NCI-H226 (cell line): Measurements from ENCODE around the gene ATP9A.
"Not testable (repeated sequence)": the region's sequence is repeated elsewhere in the genome, so short reads cannot be mapped to it uniquely, and the experiment has no call there.

ENCODE experiments used
- DNase-seq: peaks from one replicate; pipeline ENCODE4 v3.0.0-alpha.2; 2015

The ATP9A gene

GRCh38 chr20:51593584-51593983, 174.6 kb downstream of the ATP9A start:
- DNase-seq, result no peak

- DNase-seq, result no peak
These were observed 175.6 kb downstream of the ATP9A start for GRCh38 chr20:51592564-51592963.

- DNase-seq, result no peak
These were observed 176.3 kb downstream of the ATP9A start for GRCh38 chr20:51591871-51592270.

DNA sequence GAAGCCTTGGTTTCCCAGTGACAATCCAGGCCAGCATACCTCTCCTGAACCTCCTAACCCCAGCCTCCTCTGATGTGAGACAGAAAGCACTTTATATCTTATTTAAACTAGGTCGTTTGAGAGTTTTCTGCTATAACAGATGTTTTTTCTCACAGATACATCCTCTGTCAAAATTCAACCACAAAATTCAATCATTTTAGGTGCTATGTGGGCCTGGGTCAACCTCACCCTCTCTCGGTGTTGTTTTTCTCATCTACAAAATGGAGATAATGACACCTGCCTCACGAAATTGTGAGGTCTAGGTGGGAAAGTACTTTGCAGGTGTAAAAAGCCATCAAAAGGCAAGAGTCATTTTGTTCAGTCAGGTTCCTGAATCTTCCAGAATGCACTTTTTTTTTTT, 179.4 kb downstream of the ATP9A start:
- no peak for DNase-seq

- no peak for DNase-seq
These were observed 181.0 kb downstream of the ATP9A start for GRCh38 chr20:51587145-51587544.

GRCh38 chr20:51586005-51586440, 182.2 kb downstream of the ATP9A start:
- peak; percentile 88 for DNase-seq

DNA sequence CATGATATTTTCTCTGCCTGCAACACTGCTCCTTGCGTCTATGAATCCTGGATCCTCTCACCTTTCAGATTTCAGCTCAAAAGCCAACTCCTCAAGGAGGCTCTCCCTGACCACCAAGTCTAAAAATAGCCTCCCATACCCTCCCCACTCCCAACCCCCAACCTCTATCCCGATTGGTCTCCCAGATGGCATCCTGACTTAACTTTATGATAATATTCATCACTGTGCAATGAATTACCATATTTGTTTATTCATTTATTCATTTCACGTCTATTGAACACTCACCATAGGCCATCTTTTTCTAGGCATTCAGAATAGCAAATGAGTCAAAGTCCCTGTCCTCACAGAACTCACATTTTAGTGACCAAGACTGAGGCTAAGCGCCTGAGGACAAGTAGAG, 183.0 kb downstream of the ATP9A start:
- DNase-seq, result no peak

DNA sequence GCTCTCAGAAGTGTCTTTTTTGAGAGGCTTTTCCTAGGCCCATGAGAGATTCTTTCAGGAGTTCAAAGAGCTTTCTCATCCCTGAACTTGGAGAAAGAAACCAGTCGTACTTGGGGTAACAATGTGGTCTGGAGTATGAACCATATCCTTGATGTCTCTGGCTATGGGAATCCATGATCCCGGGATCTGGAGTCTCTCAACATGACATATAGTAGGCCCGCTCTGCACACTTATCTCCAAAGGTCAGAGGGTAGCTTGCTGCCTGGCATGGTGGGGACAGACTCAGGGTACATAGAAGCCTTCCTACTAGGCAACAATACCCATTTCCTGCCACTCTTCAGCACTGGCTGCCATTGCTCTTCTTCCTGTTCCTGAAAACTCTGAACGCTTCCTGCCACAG, 183.5 kb downstream of the ATP9A start:
- DNase-seq, result no peak

- DNase-seq, result no peak
These were observed 184.1 kb downstream of the ATP9A start for GRCh38 chr20:51584116-51584515.

GRCh38 chr20:51583499-51583898, 184.7 kb downstream of the ATP9A start:
- DNase-seq, result no peak

DNA sequence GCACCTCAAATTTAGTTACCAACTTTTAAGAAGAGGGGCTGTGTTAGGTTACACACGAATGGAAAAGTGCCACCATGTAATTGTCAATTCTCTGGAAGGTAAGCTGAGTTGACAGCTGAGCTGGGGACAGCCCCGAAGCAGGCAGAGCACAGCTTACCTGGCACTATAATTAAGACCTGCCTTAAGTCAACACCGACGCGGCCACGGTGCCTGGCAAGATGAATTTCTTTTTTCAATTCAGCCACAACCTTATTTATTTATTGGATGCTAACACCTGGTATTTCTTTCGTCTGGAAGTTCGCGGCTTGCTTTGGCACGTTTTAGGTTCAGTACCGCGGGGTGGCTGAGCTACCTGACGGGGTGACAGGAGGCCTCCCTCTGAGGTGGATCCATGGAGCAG, 185.1 kb downstream of the ATP9A start:
- no peak for DNase-seq

- no peak for DNase-seq
These were observed 186.6 kb downstream of the ATP9A start for GRCh38 chr20:51581571-51581970.

DNA sequence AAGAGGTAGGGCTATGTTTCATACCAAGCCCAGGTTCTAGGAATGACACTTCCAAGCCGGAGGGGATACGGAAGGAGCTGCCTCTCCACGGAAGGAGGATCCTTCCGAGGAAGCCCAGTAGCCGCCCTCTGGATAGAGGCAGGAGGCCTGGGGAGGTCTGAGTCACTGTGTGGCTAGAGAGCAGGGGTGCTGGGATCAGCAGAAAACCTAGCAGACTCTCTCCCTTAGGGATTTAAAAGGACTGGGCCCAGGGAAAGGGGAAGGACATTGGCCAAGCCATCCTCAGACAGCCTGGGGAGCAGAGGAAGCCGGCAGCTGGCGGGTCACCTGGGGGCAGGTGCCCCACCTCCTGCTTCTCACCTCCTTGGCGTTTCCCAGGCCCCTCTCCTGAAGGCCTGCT, 189.1 kb downstream of the ATP9A start:
- DNase-seq, result peak; percentile 58

DNA sequence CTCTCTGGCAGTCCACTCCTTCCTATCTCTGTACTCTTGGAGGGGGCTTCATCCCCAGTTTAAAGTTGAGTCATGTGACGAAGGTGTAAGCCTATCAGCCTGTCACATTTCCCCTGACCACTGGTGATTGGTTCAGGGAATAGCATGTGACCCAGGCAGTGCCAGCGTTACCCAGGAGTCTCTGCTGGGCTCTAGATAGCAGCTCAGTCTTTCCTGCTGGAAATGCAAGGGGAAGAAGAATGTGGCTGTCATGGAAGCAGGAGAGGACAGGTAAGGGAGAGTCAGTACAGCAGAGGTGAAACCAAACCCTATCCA, 190.1 kb downstream of the ATP9A start:
- DNase-seq, result no peak

GRCh38 chr20:51577432-51578144, 190.6 kb downstream of the ATP9A start:
- no peak for DNase-seq

- no peak for DNase-seq
These were observed 192.7 kb downstream of the ATP9A start for GRCh38 chr20:51575486-51575885.

- DNase-seq, result no peak
These were observed 193.7 kb downstream of the ATP9A start for GRCh38 chr20:51574248-51575033.

- DNase-seq, result no peak
These were observed 194.5 kb downstream of the ATP9A start for GRCh38 chr20:51573576-51574243.

- DNase-seq, result no peak
These were observed 196.8 kb downstream of the ATP9A start for GRCh38 chr20:51571460-51571794.

DNA sequence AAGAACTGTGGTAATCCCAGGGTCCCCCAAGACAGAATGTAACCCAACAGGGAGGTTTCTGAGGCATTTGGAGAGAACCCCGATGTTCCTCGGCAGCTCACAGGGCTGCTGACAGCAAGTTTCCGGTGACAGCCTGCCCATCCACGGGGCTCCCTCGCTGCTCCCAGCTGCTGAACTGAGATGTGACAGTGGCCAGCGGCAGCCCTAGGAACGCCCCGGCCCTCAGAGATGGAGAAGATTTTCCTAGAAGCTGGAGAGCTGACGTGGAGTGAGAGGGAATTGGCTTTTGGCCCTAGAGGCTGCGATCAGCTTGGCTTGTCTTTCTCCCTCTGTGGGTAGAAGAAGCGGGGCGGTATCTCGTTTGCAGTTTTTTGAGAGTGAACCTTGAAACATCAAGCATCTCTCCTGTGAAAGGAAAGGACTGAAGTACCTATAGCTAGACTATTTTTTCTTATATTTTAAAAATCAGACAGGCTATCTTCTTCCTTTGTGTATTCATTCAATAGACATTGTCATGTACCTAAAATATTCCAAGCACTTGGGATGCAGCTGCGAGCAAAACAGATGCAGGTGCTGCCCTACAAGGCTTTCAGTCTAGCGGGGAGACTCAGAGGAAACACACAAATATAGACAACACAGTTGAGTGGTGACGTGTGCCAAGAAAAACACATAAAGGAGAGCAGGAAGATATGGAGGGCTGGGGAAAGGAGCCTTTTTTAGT, 197.3 kb downstream of the ATP9A start:
- no peak for DNase-seq

DNA sequence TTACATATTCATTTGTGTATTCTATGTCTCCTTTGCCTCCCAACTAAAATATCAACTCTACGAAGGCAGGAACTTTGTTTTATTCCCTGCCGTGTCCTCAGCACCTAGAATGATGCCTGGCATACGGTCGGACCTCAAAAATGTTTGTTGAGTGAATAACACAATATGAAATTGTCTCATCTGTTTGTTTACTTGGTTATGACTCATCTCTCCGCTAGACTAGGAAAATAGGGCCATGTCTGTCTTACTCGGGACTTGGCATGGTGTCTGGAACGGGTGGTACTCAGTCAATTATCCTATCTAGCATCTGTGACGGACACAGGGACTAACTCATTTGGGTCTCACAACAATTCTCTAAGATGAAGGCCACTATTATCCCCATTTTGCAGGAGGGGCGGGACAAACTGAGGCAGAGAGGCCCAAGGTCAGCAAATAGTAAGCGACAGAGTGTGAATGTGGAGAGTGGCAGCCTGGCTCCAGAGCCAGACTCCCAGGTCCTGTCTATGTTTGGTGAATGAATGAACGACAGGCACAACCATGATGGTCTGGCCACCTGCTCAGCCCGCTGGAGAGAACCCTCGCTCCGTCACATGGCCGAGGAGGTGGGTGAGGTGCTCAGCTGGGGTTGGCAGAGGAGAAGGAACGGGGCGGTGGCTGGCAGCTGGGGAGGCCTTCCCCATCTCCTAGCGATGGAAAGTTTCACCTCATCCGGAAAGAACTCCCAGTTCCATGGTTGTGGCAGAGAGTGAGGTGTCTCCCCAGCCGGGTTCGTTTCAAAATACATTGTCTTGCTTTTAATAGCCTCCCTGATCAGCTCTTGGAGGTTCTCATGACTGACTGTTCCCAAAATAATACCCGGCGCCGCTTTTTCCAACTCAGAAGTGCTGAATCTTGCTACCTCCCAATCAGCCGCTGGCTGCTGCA, 198.1 kb downstream of the ATP9A start:
- no peak for DNase-seq

DNA sequence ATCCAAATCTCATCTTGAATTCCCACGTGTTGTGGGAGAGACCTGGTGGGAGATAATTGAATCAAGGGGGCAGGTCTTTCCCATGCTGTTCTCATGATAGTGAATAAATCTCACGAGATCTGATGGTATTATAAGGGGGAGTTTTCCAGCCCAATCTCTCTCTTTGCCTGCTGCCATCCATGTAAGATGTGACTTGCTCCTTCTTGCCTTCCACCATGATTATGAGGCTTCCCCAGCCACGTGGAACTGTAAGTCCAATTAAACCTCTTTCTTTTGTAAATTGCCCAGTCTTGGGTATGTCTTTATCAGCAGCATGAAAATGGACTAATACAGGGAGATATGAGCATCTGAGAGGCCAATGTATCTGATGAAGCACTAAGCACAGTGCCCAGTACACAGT, 199.7 kb downstream of the ATP9A start:
- not testable (repeated sequence) for DNase-seq
